ENCODE results near the gene OPN1SW.

OPN1SW gene

GRCh38 chr7:128792471-128793180 lies 17.0 kb upstream of the OPN1SW start:
- DNase-seq: no peak

GRCh38 chr7:128791972-128792327 lies 16.4 kb upstream of the OPN1SW start:
- no peak for DNase-seq

- DNase-seq: peak; percentile 52 to 82 (median 72)
Observed at GRCh38 chr7:128791121-128791971, 15.8 kb upstream of the OPN1SW start, which contains the start of gene CCDC136. CCDC136 (plus strand) TSS chr7:128791968; CDS start chr7:128792412, 444 bp downstream.

- DNase-seq: no peak
Observed at GRCh38 chr7:128790315-128791041, 14.9 kb upstream of the OPN1SW start.

- no peak for DNase-seq
Observed at GRCh38 chr7:128788446-128789412, 13.1 kb upstream of the OPN1SW start.

GRCh38 chr7:128785738-128786137 lies 10.1 kb upstream of the OPN1SW start:
- DNase-seq: no peak

- DNase-seq: no peak
Observed at GRCh38 chr7:128783143-128783861, 7.7 kb upstream of the OPN1SW start.

GRCh38 chr7:128781851-128782250 lies 6.3 kb upstream of the OPN1SW start:
- no peak for DNase-seq

GRCh38 chr7:128781126-128781525 lies 5.5 kb upstream of the OPN1SW start:
- no peak for DNase-seq

GRCh38 chr7:128778946-128779345 lies 3.4 kb upstream of the OPN1SW start:
- no peak for DNase-seq

- DNase-seq: no peak
Observed at GRCh38 chr7:128777156-128778123, 1.8 kb upstream of the OPN1SW start.

GRCh38 chr7:128774921-128775320 lies 673 bp downstream of the OPN1SW start:
- DNase-seq: no peak

GRCh38 chr7:128774029-128774689 lies 1.4 kb downstream of the OPN1SW start:
- DNase-seq: no peak

GRCh38 chr7:128773604-128774003 lies 2.0 kb downstream of the OPN1SW start:
- no peak for DNase-seq

GRCh38 chr7:128770233-128770632 lies 5.4 kb downstream of the OPN1SW start:
- no peak for DNase-seq

- no peak for DNase-seq
Observed at GRCh38 chr7:128767475-128768110, 8.0 kb downstream of the OPN1SW start.

- no peak for DNase-seq
Observed at GRCh38 chr7:128763541-128763940, 12.1 kb downstream of the OPN1SW start.

GRCh38 chr7:128759242-128759641 lies 16.4 kb downstream of the OPN1SW start:
- no peak for DNase-seq

- DNase-seq: no peak
Observed at GRCh38 chr7:128758553-128758952, 17.0 kb downstream of the OPN1SW start.

Data from T-helper 2 cell (primary cell).